DOHH2 (cell line): ENCODE measurements around the gene TIAM2.
"Not testable (repeated sequence)": the region's sequence is repeated elsewhere in the genome, so short reads cannot be mapped to it uniquely, and the experiment has no call there.

ENCODE experiments used
- CTCF ChIP-seq: fragments of 200-600 bp; sonication (generic); IDR thresholded peaks from one replicate; pipeline ENCODE4 v1.5.1; 2014; ENCODE audit warnings: antibody characterized with exemption, mild to moderate bottlenecking, low read depth, low read length; ENCODE audit not compliant: poor library complexity, severe bottlenecking
- EZH2phosphoT487 ChIP-seq: fragments of 200-600 bp; sonication (generic); IDR thresholded peaks from 2 replicates; pipeline ENCODE4 v1.6.1; 2017; ENCODE audit warnings: borderline replicate concordance, mild to moderate bottlenecking, antibody characterized with exemption, low read length, moderate library complexity, mixed read lengths

GRCh38 chr6:155268088-155268867 is 273.2 kb downstream of the TIAM2 start:
- peak; percentile 66 for TF ChIP-seq CTCF
- TF ChIP-seq EZH2phosphoT487 = not testable (repeated sequence)
